Thoracic aorta (tissue), 2 donors: ENCODE measurements around the gene PSMD9. TPM values are rescaled to one million over a fixed set of nuclear protein-coding genes. Genes with fewer than 3 reads are reported as not detected.

Experiments
- ATAC-seq: fragments of 150-250 bp; one replicate; pipeline ENCODE4 v1.8.0; 2017; ENCODE audit warnings: low read depth; ENCODE audit not compliant: insufficient number of reproducible peaks, low FRiP score
- DNase-seq: peaks from one replicate; pipeline ENCODE4 v3.0.0-alpha.2; 2020; ENCODE audit warnings: low spot score
- H3K27ac ChIP-seq, 2 donors: fragments of 200-600 bp; sonication (generic); 1 replicate in 1 of 2; 2 replicates in 1 of 2; pipeline ENCODE4 v1.5.1; 2016; ENCODE audit warnings: mild to moderate bottlenecking in 2 of 2, moderate library complexity in 2 of 2
- H3K27me3 ChIP-seq: fragments of 200-600 bp; sonication (generic); replicated peaks from 2 replicates; pipeline ENCODE4 v1.6.0; 2016; ENCODE audit warnings: mild to moderate bottlenecking; ENCODE audit not compliant: insufficient read depth
- H3K36me3 ChIP-seq: fragments of 200-600 bp; sonication (generic); one replicate; pipeline ENCODE4 v1.5.1; 2016
- H3K4me1 ChIP-seq, 2 donors: fragments of 200-600 bp; sonication (generic); 1 replicate in 1 of 2; 2 replicates in 1 of 2; pipeline versions ENCODE4 v1.5.1 to v1.6.0; 2016; ENCODE audit warnings: low read depth in 2 of 2, mild to moderate bottlenecking in 1 of 2; ENCODE audit not compliant: control insufficient read depth in 1 of 2
- H3K4me3 ChIP-seq: fragments of 200-600 bp; sonication (generic); 2 replicates; pipeline ENCODE4 v1.5.1; 2016; ENCODE audit warnings: mild to moderate bottlenecking
- H3K9me3 ChIP-seq: fragments of 200-600 bp; sonication (generic); 2 replicates; pipeline ENCODE4 v1.5.1; 2016
- total RNA-seq, 2 donors: library from RNA; depleted of rRNA; stranded (reverse); fragments of >200 nt; gene quantifications; one replicate each; pipeline versions ENCODE4 v1.1.0 to v1.2.3, GENCODE V29; 2016
- TF ChIP-seq, protein P1 (sequence below): fragments of 200-600 bp; sonication (generic); IDR thresholded peaks from one replicate; pipeline ENCODE4 v1.5.1; 2019; ENCODE audit warnings: antibody characterized with exemption

PSMD9 gene
- total RNA-seq, 2 donors from 2014 or later: 93.4 to 101 TPM

DNA sequence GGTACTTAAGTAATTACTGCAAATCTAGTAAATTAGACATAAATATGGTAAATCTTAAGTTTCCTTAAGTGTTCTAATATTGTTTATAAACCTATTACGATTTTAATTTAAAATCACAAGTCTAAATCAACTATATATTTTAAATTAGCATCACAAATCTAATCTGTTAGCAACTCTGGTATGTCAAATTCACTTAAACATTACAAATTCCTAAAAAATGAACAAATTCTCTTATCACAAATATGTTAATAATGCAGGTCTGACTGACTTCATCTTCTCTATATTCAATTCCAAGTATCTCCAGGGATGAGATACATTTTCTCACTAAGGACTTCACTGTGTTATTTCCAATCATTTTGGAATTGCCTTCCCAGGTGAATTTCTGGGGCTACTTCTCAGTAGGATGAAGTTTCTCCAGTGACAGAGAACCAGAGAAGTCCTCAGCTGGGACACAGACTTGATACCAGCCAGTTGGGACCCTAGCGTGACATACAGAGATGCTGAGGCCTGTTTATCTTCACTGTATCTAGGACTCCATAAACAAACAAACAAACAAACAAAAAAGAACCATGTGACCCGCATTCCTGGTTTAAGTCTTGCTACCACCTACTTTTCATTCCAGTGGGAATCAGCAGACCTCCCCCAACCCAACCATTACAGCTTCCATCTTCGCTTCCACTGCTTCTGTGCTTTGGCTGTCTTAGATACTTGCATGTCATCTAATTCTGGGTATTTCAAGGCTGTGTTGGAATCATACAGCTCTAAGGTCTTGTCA is 51.6 kb downstream of the PSMD9 start:
- Histone ChIP-seq H3K36me3 (no peaks in the 10 kb centered on the region), H3K4me1 (no peaks in the 10 kb centered on the region), H3K27me3 (no peaks in the 10 kb centered on the region), H3K4me3 (no peak overlapping the region), H3K9me3 (no peaks in the 10 kb centered on the region), H3K27ac (no peak overlapping the region)
- TF ChIP-seq, protein P1, sequence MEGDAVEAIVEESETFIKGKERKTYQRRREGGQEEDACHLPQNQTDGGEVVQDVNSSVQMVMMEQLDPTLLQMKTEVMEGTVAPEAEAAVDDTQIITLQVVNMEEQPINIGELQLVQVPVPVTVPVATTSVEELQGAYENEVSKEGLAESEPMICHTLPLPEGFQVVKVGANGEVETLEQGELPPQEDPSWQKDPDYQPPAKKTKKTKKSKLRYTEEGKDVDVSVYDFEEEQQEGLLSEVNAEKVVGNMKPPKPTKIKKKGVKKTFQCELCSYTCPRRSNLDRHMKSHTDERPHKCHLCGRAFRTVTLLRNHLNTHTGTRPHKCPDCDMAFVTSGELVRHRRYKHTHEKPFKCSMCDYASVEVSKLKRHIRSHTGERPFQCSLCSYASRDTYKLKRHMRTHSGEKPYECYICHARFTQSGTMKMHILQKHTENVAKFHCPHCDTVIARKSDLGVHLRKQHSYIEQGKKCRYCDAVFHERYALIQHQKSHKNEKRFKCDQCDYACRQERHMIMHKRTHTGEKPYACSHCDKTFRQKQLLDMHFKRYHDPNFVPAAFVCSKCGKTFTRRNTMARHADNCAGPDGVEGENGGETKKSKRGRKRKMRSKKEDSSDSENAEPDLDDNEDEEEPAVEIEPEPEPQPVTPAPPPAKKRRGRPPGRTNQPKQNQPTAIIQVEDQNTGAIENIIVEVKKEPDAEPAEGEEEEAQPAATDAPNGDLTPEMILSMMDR: no peak
- no peak for DNase-seq
- ATAC-seq: no peak

DNA sequence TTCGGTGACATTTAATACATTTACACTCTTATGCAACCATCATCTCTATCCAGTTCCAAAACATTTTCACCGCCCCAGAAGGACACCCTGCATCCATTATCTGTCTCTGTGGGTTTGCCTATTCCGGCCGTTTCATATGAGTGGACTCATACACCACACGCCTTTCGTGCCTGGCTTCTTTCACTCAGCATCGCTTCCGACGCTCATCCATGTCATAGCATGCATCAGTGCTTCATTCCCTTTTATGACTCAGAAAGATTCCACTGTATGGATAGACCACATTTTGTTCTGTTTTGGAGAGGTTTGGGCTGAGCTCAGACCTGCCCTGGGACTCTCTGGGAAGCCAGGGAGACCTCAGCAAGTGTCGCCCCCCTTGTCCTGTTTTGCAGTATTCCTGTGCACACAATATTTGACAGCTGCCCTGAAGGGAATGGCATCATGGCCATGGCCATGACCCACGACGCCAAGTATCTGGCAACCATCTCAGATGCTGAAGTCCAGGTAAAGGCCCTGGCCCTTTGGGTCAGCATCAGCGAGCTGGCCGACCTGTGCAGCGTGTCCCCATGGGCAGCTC is 53.6 kb downstream of the PSMD9 start:
- no peak overlapping the region for H3K4me3 ChIP-seq
- ATAC-seq: no peak
- H3K9me3 ChIP-seq: no peaks in the 10 kb centered on the region
- no peaks in the 10 kb centered on the region for H3K36me3 ChIP-seq
- no peak overlapping the region for H3K27ac ChIP-seq
- DNase-seq: no peak
- H3K27me3 ChIP-seq: no peaks in the 10 kb centered on the region
- TF ChIP-seq, protein P1: no peak
- no peaks in the 10 kb centered on the region for H3K4me1 ChIP-seq

DNA sequence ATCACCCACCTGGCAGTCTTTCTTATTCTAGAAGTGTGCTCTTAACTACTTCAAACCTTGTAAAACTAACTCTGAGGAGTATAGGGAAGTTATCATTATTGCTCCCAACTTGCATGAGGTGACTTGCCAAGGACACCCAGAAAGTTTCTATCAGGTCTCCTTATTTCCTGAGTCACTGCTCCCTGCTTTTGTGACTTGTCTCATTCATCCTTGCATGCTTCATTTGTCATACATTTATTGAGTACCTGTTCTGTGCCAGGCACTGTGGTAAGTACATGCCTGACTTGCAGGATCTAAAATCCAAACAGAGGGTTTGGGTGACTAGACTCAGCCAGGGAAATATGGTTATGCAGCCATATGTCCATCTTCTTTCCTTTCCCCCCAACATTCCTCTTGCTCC is 55.3 kb downstream of the PSMD9 start:
- Histone ChIP-seq H3K27me3 (no peaks in the 10 kb centered on the region), H3K4me1 (no peaks in the 10 kb centered on the region), H3K27ac (no peak overlapping the region), H3K4me3 (no peak overlapping the region), H3K36me3 (no peaks in the 10 kb centered on the region), H3K9me3 (no peaks in the 10 kb centered on the region)
- TF ChIP-seq, protein P1: no peak
- ATAC-seq (no peak), DNase-seq (no peak)

DNA sequence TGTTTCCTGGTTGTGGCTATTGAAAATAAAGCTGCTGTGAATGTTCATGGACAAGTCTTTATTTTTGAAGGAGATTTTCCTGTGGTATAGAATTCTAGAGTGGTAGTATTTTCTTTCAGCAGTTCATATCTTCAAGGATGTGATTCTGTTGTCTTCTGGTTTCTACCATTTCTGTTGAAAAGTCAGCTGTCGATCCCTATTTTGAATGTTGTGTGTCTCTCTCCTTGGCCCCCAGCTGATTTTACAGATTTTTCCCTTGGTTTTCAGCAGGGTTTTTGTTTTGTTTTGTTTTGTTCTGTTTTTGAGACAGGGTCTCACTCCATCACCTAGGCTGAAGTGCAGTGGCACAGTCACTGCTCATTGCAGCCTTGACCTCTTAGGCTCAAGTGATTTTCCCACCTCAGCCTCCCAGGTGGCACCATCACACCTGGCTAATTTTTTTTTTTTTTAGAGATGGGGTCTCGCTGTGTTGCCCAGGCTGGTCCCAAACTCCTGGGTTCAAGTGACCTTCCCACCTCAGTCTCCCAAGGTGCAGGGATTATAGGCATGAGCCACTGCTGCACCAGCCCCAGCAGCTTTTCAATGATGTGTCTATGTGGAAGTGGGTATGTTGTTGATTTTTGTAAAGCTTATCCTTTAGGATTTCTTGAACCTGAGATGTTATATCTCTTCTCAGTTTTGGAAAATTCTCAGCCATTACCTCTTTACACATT is 57.9 kb downstream of the PSMD9 start:
- Histone ChIP-seq H3K36me3 (no peaks in the 10 kb centered on the region), H3K4me1 (peaks cover 0 to 7% of the 10 kb centered on the region in 2 donors), H3K4me3 (no peak overlapping the region), H3K9me3 (no peaks in the 10 kb centered on the region), H3K27ac (no peak overlapping the region), H3K27me3 (no peaks in the 10 kb centered on the region)
- no peak for ATAC-seq
- TF ChIP-seq, protein P1: no peak
- DNase-seq: no peak

DNA sequence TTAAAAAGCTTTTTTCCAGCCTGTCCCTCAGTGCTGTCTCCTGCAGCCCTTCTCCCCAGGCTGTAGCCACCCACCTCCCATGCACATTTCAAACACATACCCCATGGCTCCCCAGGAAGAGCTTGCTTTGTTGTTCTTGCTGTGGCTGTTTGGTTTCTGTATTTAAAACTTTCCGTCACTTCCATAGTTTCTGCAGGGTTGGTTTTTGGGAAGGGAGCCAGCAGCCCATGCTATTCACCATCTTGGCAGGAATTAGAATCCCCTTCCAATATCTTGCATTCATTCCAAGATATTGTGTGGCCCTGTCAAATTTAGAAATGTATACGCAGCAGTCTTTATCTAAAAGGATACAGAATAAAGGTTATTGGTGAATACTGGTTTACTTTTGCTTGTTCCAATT is 59.4 kb downstream of the PSMD9 start:
- no peak overlapping the region for H3K27ac ChIP-seq
- no peak for ATAC-seq
- no peaks in the 10 kb centered on the region for H3K27me3 ChIP-seq
- H3K36me3 ChIP-seq: no peaks in the 10 kb centered on the region
- peaks cover 0 to 7% of the 10 kb centered on the region in 2 donors for H3K4me1 ChIP-seq
- no peak overlapping the region for H3K4me3 ChIP-seq
- H3K9me3 ChIP-seq: no peaks in the 10 kb centered on the region
- TF ChIP-seq, protein P1: no peak
- DNase-seq: no peak
